HG03378 (cell line): ENCODE measurements around the gene SLC2A10.

ENCODE experiments used
- ATAC-seq: cut with Tn5 transposase; IDR thresholded peaks from one replicate; pipeline ENCODE4 v1.9.1; 2021; ENCODE audit warnings: mild to moderate bottlenecking, moderate library complexity; ENCODE audit not compliant: unreplicated experiment

The SLC2A10 gene

GRCh38 chr20:46724343-46724959, 15.0 kb downstream of the SLC2A10 start:
- ATAC-seq = no peak

GRCh38 chr20:46725186-46726165, 16.0 kb downstream of the SLC2A10 start:
- ATAC-seq = no peak

- ATAC-seq = no peak
Observed at GRCh38 chr20:46731770-46732169, 22.3 kb downstream of the SLC2A10 start.

- ATAC-seq = no peak
Observed at GRCh38 chr20:46735436-46735835, 26.0 kb downstream of the SLC2A10 start.

- ATAC-seq = no peak
Observed at GRCh38 chr20:46739431-46740213, 30.2 kb downstream of the SLC2A10 start.

- no peak for ATAC-seq
Observed at GRCh38 chr20:46740214-46740609, 30.8 kb downstream of the SLC2A10 start.

GRCh38 chr20:46741924-46742668, 32.6 kb downstream of the SLC2A10 start:
- ATAC-seq = no peak

- ATAC-seq = no peak
Observed at GRCh38 chr20:46742669-46743045, 33.2 kb downstream of the SLC2A10 start.

- no peak for ATAC-seq
Observed at GRCh38 chr20:46743088-46743487, 33.6 kb downstream of the SLC2A10 start.

- no peak for ATAC-seq
Observed at GRCh38 chr20:46746956-46747526, 37.6 kb downstream of the SLC2A10 start.

- no peak for ATAC-seq
Observed at GRCh38 chr20:46749147-46749546, 39.7 kb downstream of the SLC2A10 start.

- no peak for ATAC-seq
Observed at GRCh38 chr20:46751856-46752255, 42.4 kb downstream of the SLC2A10 start.

GRCh38 chr20:46752728-46753127, 43.3 kb downstream of the SLC2A10 start:
- ATAC-seq = no peak

- ATAC-seq = no peak
Observed at GRCh38 chr20:46755483-46756413, 46.3 kb downstream of the SLC2A10 start.

GRCh38 chr20:46756419-46756818, 47.0 kb downstream of the SLC2A10 start:
- no peak for ATAC-seq

GRCh38 chr20:46757135-46757534, 47.7 kb downstream of the SLC2A10 start:
- ATAC-seq = no peak

- ATAC-seq = no peak
Observed at GRCh38 chr20:46757754-46758678, 48.6 kb downstream of the SLC2A10 start.
